K562 (cell line): Measurements from ENCODE around the gene SURF4. TPM values are rescaled to one million over a fixed set of nuclear protein-coding genes. Genes with fewer than 3 reads are reported as not detected.
A peak's percentile ranks its signal among the peaks of the same experiment; 100 is the strongest.

Experiments
- ELF1 ChIP-seq: fragments of 200-800 bp; sonication (Bioruptor generic); IDR thresholded peaks from 2 replicates; pipeline ENCODE4 v1.6.1; 2016; ENCODE audit warnings: missing genetic modification characterization, missing compliant biosample characterization
- EP300 ChIP-seq: IDR thresholded peaks from 2 replicates; pipeline ENCODE4 v1.6.1; 2012; ENCODE audit warnings: low read length, improper control_type of control experiment
- ESRRA ChIP-seq: fragments of 450-650 bp; IDR thresholded peaks from 2 replicates; pipeline ENCODE4 v1.6.1; 2014; ENCODE audit warnings: low read depth, mild to moderate bottlenecking, moderate library complexity, borderline replicate concordance
- FOSL1 ChIP-seq: fragments of 200-800 bp; sonication (Bioruptor generic); conservative IDR thresholded peaks from 2 replicates; pipeline ENCODE4 v1.6.1; 2016; ENCODE audit warnings: missing genetic modification characterization, missing compliant biosample characterization
- HNRNPK ChIP-seq: fragments of 200-400 bp; formaldehyde crosslinking; IDR thresholded peaks from one replicate; pipeline ENCODE4 v1.6.1; 2018; ENCODE audit warnings: mild to moderate bottlenecking, low read depth, low read length; ENCODE audit not compliant: poor library complexity, severe bottlenecking
- HNRNPL ChIP-seq: fragments of 200-400 bp; formaldehyde crosslinking; IDR thresholded peaks from 2 replicates; pipeline ENCODE4 v1.6.1; 2017; ENCODE audit warnings: low read depth, mild to moderate bottlenecking, low read length
- HSF4 ChIP-seq: fragments of 250-450 bp; sonication (Bioruptor Pico); IDR thresholded peaks from 2 replicates; pipeline ENCODE4 v2.1.2; 2022; ENCODE audit warnings: mild to moderate bottlenecking, moderate library complexity, borderline replicate concordance
- LCOR ChIP-seq: sonication (generic); formaldehyde crosslinking; IDR thresholded peaks from 2 replicates; pipeline ENCODE4 v1.8.0; 2022; ENCODE audit warnings: mild to moderate bottlenecking, missing genetic modification reagents
- MIER1 ChIP-seq: fragments of 450-650 bp; IDR thresholded peaks from 2 replicates; pipeline ENCODE4 v1.6.1; 2016; ENCODE audit warnings: antibody characterized with exemption, mild to moderate bottlenecking, low read depth
- POLR2AphosphoS5 ChIP-seq: IDR thresholded peaks from 2 replicates; pipeline ENCODE4 v1.6.1; 2011; ENCODE audit warnings: mild to moderate bottlenecking, low read depth, low read length, moderate library complexity; ENCODE audit not compliant: control insufficient read depth, insufficient read depth
- SAP30 ChIP-seq: fragments of 200-600 bp; sonication (generic); IDR thresholded peaks from 2 replicates; pipeline ENCODE4 v1.6.1; 2012; ENCODE audit warnings: borderline replicate concordance, low read depth, mild to moderate bottlenecking, moderate library complexity, low read length, control low read depth, inconsistent platforms; ENCODE audit not compliant: insufficient read depth, poor library complexity, severe bottlenecking
- SUPT5H ChIP-seq: fragments of 450-650 bp; IDR thresholded peaks from 2 replicates; pipeline ENCODE4 v1.6.1; 2016
- THAP7 ChIP-seq: fragments of 250-450 bp; sonication (Bioruptor Pico); IDR thresholded peaks from 2 replicates; pipeline ENCODE4 v1.5.0; 2021
- USF1 ChIP-seq: sonication (generic); formaldehyde crosslinking; IDR thresholded peaks from 2 replicates; pipeline ENCODE4 v1.9.0; 2022; ENCODE audit warnings: mild to moderate bottlenecking, missing genetic modification reagents
- ZBTB33 ChIP-seq: sonication (generic); formaldehyde crosslinking; IDR thresholded peaks from 2 replicates; pipeline ENCODE4 v1.8.1; 2023; ENCODE audit warnings: mild to moderate bottlenecking, missing genetic modification reagents
- ZFPM2 ChIP-seq: fragments of 250-450 bp; sonication (Bioruptor Pico); IDR thresholded peaks from 2 replicates; pipeline ENCODE4 v1.5.1; 2022; ENCODE audit warnings: mild to moderate bottlenecking
- ZNF140 ChIP-seq: fragments of 250-450 bp; sonication (Bioruptor Pico); IDR thresholded peaks from 2 replicates; pipeline ENCODE4 v1.8.0; 2021; ENCODE audit warnings: moderate library complexity, mild to moderate bottlenecking, inconsistent platforms
- polyA plus RNA-seq, 8 experiments: library from polyadenylated mRNA; depleted of rRNA in 4 of 8; stranded (reverse) in 5 of 8; unstranded in 3 of 8; fragments of >200 nt; fragmentation: Nextera tagmentation in 2 of 8; fragmentation: Illumina TruSeq in 1 of 8; extraction: Ambion mirVana in 2 of 8; extraction: Trizol in 1 of 8; gene quantifications; 2 replicates each; pipeline versions ENCODE4 v1.2.1 to v1.2.3, GENCODE V29; 2011 to 2014; ENCODE audit warnings: inconsistent platforms in 1 of 8, missing spikeins in 1 of 8
- total RNA-seq, 7 experiments: library from RNA; depleted of rRNA in 6 of 7; stranded (reverse); fragments of >200 nt in 6 of 7; fragmentation: Illumina TruSeq in 2 of 7; extraction: Trizol in 2 of 7; gene quantifications; 2 replicates each; pipeline versions ENCODE4 v1.2.1 to v1.2.3, GENCODE V29; 2011 to 2021; ENCODE audit warnings: low replicate concordance in 1 of 7
- TF ChIP-seq, protein P1 (sequence below), 2 experiments: fragments of 450-650 bp; IDR thresholded peaks; 2 replicates each; pipeline ENCODE4 v1.6.1; 2016
- TF ChIP-seq, protein P2 (sequence below), 3 experiments: IDR thresholded peaks in 2 of 3; conservative IDR thresholded peaks in 1 of 3; 2 replicates each; pipeline ENCODE4 v1.5.1; 2011 to 2012; ENCODE audit warnings: low read length in 3 of 3, mild to moderate bottlenecking in 3 of 3, control low read depth in 2 of 3, improper control_type of control experiment in 1 of 3, inconsistent platforms in 1 of 3, low read depth in 1 of 3, mixed read lengths in 1 of 3, moderate library complexity in 1 of 3; ENCODE audit not compliant: insufficient read depth in 2 of 3

The SURF4 gene
- total and polyA plus RNA-seq, 9 of the 15 experiments (the other 6 are each of a cell fraction or from before 2014, with no cell fraction given), result 8.4 to 176 (median 130) TPM

GRCh38 chr9:133335924-133336811, 39.7 kb downstream of the SURF4 start, which contains the start of gene SURF6 (continued):
- TF ChIP-seq ELF1 (tag) (peak; percentile 91), SUPT5H (peak; percentile 81), HSF4 (CRISPR knock-in tag) (no peak), HNRNPL (0 out of 2 replicates have a peak, but pooled peaks have one; percentile 42), ESRRA (peak; percentile 75; the same call in 1 of the 2 replicates), ZFPM2 (CRISPR knock-in tag) (no peak), THAP7 (CRISPR knock-in tag) (peak; percentile 34; the same call in 1 of the 2 replicates), MIER1 (peak; percentile 52; the same call in 1 of the 2 replicates), SAP30 (peak; percentile 92), HNRNPK (peak; percentile 34), FOSL1 (tag) (peak; percentile 34; the same call in 1 of the 2 replicates), POLR2AphosphoS5 (peak; percentile 73), EP300 (peak; percentile 41; the same call in 1 of the 2 replicates), ZNF140 (CRISPR knock-in tag) (no peak), USF1 (CRISPR knock-in tag) (peak; percentile 76), LCOR (CRISPR knock-in tag) (peak; percentile 86), ZBTB33 (peak; percentile 74)
- TF ChIP-seq, protein P1, sequence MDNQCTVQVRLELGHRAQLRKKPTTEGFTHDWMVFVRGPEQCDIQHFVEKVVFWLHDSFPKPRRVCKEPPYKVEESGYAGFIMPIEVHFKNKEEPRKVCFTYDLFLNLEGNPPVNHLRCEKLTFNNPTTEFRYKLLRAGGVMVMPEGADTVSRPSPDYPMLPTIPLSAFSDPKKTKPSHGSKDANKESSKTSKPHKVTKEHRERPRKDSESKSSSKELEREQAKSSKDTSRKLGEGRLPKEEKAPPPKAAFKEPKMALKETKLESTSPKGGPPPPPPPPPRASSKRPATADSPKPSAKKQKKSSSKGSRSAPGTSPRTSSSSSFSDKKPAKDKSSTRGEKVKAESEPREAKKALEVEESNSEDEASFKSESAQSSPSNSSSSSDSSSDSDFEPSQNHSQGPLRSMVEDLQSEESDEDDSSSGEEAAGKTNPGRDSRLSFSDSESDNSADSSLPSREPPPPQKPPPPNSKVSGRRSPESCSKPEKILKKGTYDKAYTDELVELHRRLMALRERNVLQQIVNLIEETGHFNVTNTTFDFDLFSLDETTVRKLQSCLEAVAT (IDR thresholded peaks at IDR 0.05), result peak in 1 of 2 experiments; percentile 100; a peak in 2 of 4 replicates
- TF ChIP-seq, protein P2, sequence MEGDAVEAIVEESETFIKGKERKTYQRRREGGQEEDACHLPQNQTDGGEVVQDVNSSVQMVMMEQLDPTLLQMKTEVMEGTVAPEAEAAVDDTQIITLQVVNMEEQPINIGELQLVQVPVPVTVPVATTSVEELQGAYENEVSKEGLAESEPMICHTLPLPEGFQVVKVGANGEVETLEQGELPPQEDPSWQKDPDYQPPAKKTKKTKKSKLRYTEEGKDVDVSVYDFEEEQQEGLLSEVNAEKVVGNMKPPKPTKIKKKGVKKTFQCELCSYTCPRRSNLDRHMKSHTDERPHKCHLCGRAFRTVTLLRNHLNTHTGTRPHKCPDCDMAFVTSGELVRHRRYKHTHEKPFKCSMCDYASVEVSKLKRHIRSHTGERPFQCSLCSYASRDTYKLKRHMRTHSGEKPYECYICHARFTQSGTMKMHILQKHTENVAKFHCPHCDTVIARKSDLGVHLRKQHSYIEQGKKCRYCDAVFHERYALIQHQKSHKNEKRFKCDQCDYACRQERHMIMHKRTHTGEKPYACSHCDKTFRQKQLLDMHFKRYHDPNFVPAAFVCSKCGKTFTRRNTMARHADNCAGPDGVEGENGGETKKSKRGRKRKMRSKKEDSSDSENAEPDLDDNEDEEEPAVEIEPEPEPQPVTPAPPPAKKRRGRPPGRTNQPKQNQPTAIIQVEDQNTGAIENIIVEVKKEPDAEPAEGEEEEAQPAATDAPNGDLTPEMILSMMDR (IDR thresholded peaks at IDR 0.05 in 2 of 3, conservative IDR thresholded peaks at IDR 0.05 in 1 of 3; ENCODE audit: insufficient read depth in 2 of 3, low read depth in 1 of 3, low read length in 3 of 3), result peak in 1 of 3 experiments; percentile 21; a peak in 1 of 6 replicates
